PC-3 (cell line): ENCODE results near the gene TMPRSS3. TPM values are rescaled to one million over a fixed set of nuclear protein-coding genes. Genes with fewer than 3 reads are reported as not detected.

Experiments used
- ATAC-seq: fragments of 200-7000 bp; cut with Tn5 transposase; 2 replicates; pipeline ENCODE4 v1.9.1; 2020; ENCODE audit warnings: mild to moderate bottlenecking, moderate library complexity
- BruUV-seq: library from RNA; stranded (reverse); fragments of 400-500 nt; replicated peaks from 2 replicates; lab custom pipeline; 2021; lab: Mats Ljungman, UMichigan
- CTCF ChIA-PET: fragments of 300-600 bp; sonication (Branson Sonifier 250); formaldehyde crosslinking; loops from one replicate; lab custom pipeline; 2022; ENCODE audit warnings: antibody characterized with exemption; lab: Charles Lee
- POLR2A ChIA-PET: fragments of 300-600 bp; sonication (Branson Sonifier 250); formaldehyde crosslinking; loops from one replicate; lab custom pipeline; 2022; ENCODE audit warnings: antibody characterized with exemption; ENCODE audit not compliant: unreplicated experiment; lab: Charles Lee
- DNase-seq: peaks from one replicate; pipeline ENCODE4 v3.0.0-alpha.2; 2015
- H2AFZ ChIP-seq: fragments of 300-600 bp; sonication (generic); 2 replicates; pipeline ENCODE4 v1.6.0; 2016; ENCODE audit warnings: antibody characterized with exemption, low read length
- H3F3A ChIP-seq: fragments of 300-600 bp; sonication (generic); one replicate; pipeline ENCODE4 v1.6.0; 2017; ENCODE audit warnings: antibody characterized with exemption, low read length, control low read depth, mild to moderate bottlenecking; ENCODE audit not compliant: unreplicated experiment
- H3K27ac ChIP-seq: fragments of 300-600 bp; sonication (generic); 2 replicates; pipeline ENCODE4 v1.5.1; 2016; ENCODE audit warnings: mild to moderate bottlenecking, low read length
- H3K27me3 ChIP-seq: fragments of 300-600 bp; sonication (generic); 2 replicates; pipeline ENCODE4 v1.6.1; 2016; ENCODE audit warnings: low read length, mixed read lengths
- H3K36me3 ChIP-seq: fragments of 300-600 bp; sonication (generic); 2 replicates; pipeline ENCODE4 v1.6.1; 2016; ENCODE audit warnings: low read depth, mixed run types, low read length, mixed read lengths
- H3K4me1 ChIP-seq: fragments of 300-600 bp; sonication (generic); 2 replicates; pipeline ENCODE4 v1.5.1; 2016; ENCODE audit warnings: low read length; ENCODE audit not compliant: insufficient read depth
- H3K4me2 ChIP-seq: fragments of 300-600 bp; sonication (generic); 2 replicates; pipeline ENCODE4 v1.6.0; 2016; ENCODE audit warnings: low read length
- H3K4me3 ChIP-seq: fragments of 300-600 bp; sonication (generic); 2 replicates; pipeline ENCODE4 v1.5.1; 2016; ENCODE audit warnings: mild to moderate bottlenecking, low read length, mixed read lengths
- H3K79me2 ChIP-seq: fragments of 300-600 bp; sonication (generic); 2 replicates; pipeline ENCODE4 v1.6.1; 2017; ENCODE audit warnings: low read length, mixed read lengths
- H3K9ac ChIP-seq: fragments of 300-600 bp; sonication (generic); 2 replicates; pipeline ENCODE4 v1.6.0; 2016; ENCODE audit warnings: mild to moderate bottlenecking, low read length
- H3K9me2 ChIP-seq: fragments of 300-600 bp; sonication (generic); replicated peaks from 2 replicates; pipeline ENCODE4 v1.6.1; 2016; ENCODE audit warnings: mixed run types, low read length, mixed read lengths
- H3K9me3 ChIP-seq: fragments of 300-600 bp; sonication (generic); 2 replicates; pipeline ENCODE4 v1.6.1; 2016; ENCODE audit warnings: low read length, mixed read lengths
- H4K20me1 ChIP-seq: fragments of 300-600 bp; sonication (generic); 2 replicates; pipeline ENCODE4 v1.6.1; 2016; ENCODE audit warnings: low read length, mixed read lengths
- CTCF ChIP-seq: fragments of 300-600 bp; sonication (generic); conservative IDR thresholded peaks from 2 replicates; pipeline ENCODE4 v1.5.1; 2017; ENCODE audit warnings: antibody characterized with exemption, low read depth, mild to moderate bottlenecking, low read length
- EZH2 ChIP-seq: fragments of 300-600 bp; sonication (generic); IDR thresholded peaks from one replicate; pipeline ENCODE4 v1.6.1; 2017; ENCODE audit warnings: antibody characterized with exemption, mild to moderate bottlenecking, low read length; ENCODE audit not compliant: unreplicated experiment
- EZH2phosphoT487 ChIP-seq: fragments of 300-600 bp; sonication (generic); IDR thresholded peaks from 2 replicates; pipeline ENCODE4 v1.6.1; 2018; ENCODE audit warnings: mild to moderate bottlenecking, antibody characterized with exemption, low read length, borderline replicate concordance
- intact Hi-C: fragments of 100-400 bp; cut with micrococcal nuclease; formaldehyde crosslinking; loops from 2 replicates; pipeline ENCODE4 v1.9.0; 2023
- total RNA-seq: library from RNA; depleted of rRNA; stranded (reverse); fragments of >200 nt; gene quantifications from 2 replicates; pipeline ENCODE4 v1.2.3, GENCODE V29; 2014

The TMPRSS3 gene
- total RNA-seq, 1 experiment from 2014 or later: not detected

GRCh38 chr21:42414553-42414927 is 18.7 kb upstream of the TMPRSS3 start:
- Histone ChIP-seq H3K27me3 (peaks cover 2% of the 10 kb centered on the region; the same call in 1 of the 2 replicates), H3K9ac (no peak overlapping the region; the same call in 1 of the 2 replicates), H2AFZ (no peak overlapping the region), H3F3A (no peaks in the 10 kb centered on the region), H3K36me3 (no peaks in the 10 kb centered on the region), H3K9me3 (no peaks in the 10 kb centered on the region), H3K27ac (no peak overlapping the region), H3K4me1 (peaks cover 8% of the 10 kb centered on the region; the same call in 1 of the 2 replicates), H3K4me2 (no peak overlapping the region), H3K4me3 (no peak overlapping the region), H3K9me2 (no peaks in the 10 kb centered on the region), H4K20me1 (no peaks in the 10 kb centered on the region), H3K79me2 (no peaks in the 10 kb centered on the region)
- TF ChIP-seq EZH2 (no peak), EZH2phosphoT487 (no peak), CTCF (no peak)
- ChIA-PET CTCF (no interaction called here), POLR2A (no interaction called here)
- no peak for DNase-seq
- ATAC-seq: no peak
- BruUV-seq: no TSS peak
- intact Hi-C loops: no loop called here

- intact Hi-C loops: no loop called here
- no peaks in the 10 kb centered on the region for H4K20me1 ChIP-seq
- no peaks in the 10 kb centered on the region for H3K9me2 ChIP-seq
- BruUV-seq: no TSS peak
- H3F3A ChIP-seq: no peaks in the 10 kb centered on the region
- TF ChIP-seq EZH2: no peak
- TF ChIP-seq CTCF: no peak
- no peak for TF ChIP-seq EZH2phosphoT487
- no peaks in the 10 kb centered on the region for H3K79me2 ChIP-seq
- no peak overlapping the region for H3K4me2 ChIP-seq
- peaks cover 8% of the 10 kb centered on the region; the same call in 1 of the 2 replicates for H3K4me1 ChIP-seq
- POLR2A ChIA-PET: no interaction called here
- no peaks in the 10 kb centered on the region for H3K9me3 ChIP-seq
- no peak overlapping the region for H2AFZ ChIP-seq
- CTCF ChIA-PET: no interaction called here
- no peaks in the 10 kb centered on the region for H3K27me3 ChIP-seq
- H3K4me3 ChIP-seq: no peak overlapping the region
- DNase-seq: no peak
- ATAC-seq: no peak
- H3K36me3 ChIP-seq: no peaks in the 10 kb centered on the region
- no peak overlapping the region for H3K27ac ChIP-seq
- no peak overlapping the region for H3K9ac ChIP-seq
These were observed 18.2 kb upstream of the TMPRSS3 start for GRCh38 chr21:42414066-42414465.

GRCh38 chr21:42413500-42413899 is 17.6 kb upstream of the TMPRSS3 start:
- ChIA-PET POLR2A (interaction anchor here (0.5 kb wide), 1 partner anchor 159 kb away, joined by 3 read pairs; no protein-coding TSS in a partner anchor), CTCF (no interaction called here)
- no peaks in the 10 kb centered on the region for H3K9me3 ChIP-seq
- H3K4me3 ChIP-seq: no peak overlapping the region
- intact Hi-C loops: no loop called here
- no peak overlapping the region for H3K9ac ChIP-seq
- no peak for ATAC-seq
- H3F3A ChIP-seq: no peaks in the 10 kb centered on the region
- no peak overlapping the region for H3K4me2 ChIP-seq
- no peak overlapping the region for H2AFZ ChIP-seq
- no peaks in the 10 kb centered on the region for H3K9me2 ChIP-seq
- H3K4me1 ChIP-seq: peaks cover 8% of the 10 kb centered on the region; the same call in 1 of the 2 replicates
- H4K20me1 ChIP-seq: no peaks in the 10 kb centered on the region
- H3K27ac ChIP-seq: no peak overlapping the region
- no peaks in the 10 kb centered on the region for H3K36me3 ChIP-seq
- BruUV-seq: no TSS peak
- H3K79me2 ChIP-seq: no peaks in the 10 kb centered on the region
- no peak for TF ChIP-seq EZH2phosphoT487
- no peak for DNase-seq
- no peaks in the 10 kb centered on the region for H3K27me3 ChIP-seq
